Natural killer cell (primary cell): Measurements from ENCODE around the gene SKAP1. TPM values are rescaled to one million over a fixed set of nuclear protein-coding genes. Genes with fewer than 3 reads are reported as not detected.

Source experiments
- ATAC-seq, 3 donors: fragments of 150-1000 bp in 2 of 3; fragments of 200-7000 bp in 1 of 3; cut with Tn5 transposase; 1 replicate in 1 of 3; 2 replicates in 2 of 3; pipeline ENCODE4 v1.10.0; 2021; ENCODE audit warnings: mild to moderate bottlenecking in 2 of 3, moderate library complexity in 2 of 3
- DNase-seq, 2 donors: peaks; one replicate each; pipeline versions ENCODE4 v3.0.0 to v3.0.0-alpha.2; 2013 to 2021; ENCODE audit warnings: mixed read lengths in 1 of 2
- H3K27ac ChIP-seq: one replicate; pipeline ENCODE4 v1.5.1; 2013; ENCODE audit warnings: mild to moderate bottlenecking, low read length
- H3K27me3 ChIP-seq: one replicate; pipeline ENCODE4 v1.6.1; 2013; ENCODE audit warnings: low read length; ENCODE audit not compliant: control insufficient read depth, insufficient read depth
- H3K36me3 ChIP-seq: one replicate; pipeline ENCODE4 v1.6.1; 2013; ENCODE audit warnings: low read length; ENCODE audit not compliant: control insufficient read depth, insufficient read depth
- H3K4me1 ChIP-seq: one replicate; pipeline ENCODE4 v1.6.1; 2013; ENCODE audit warnings: low read length; ENCODE audit not compliant: control insufficient read depth, insufficient read depth
- H3K4me3 ChIP-seq: one replicate; pipeline ENCODE4 v1.5.1; 2013; ENCODE audit warnings: low read length
- H3K9me3 ChIP-seq: one replicate; pipeline ENCODE4 v1.6.1; 2013; ENCODE audit warnings: low read length; ENCODE audit not compliant: control insufficient read depth, insufficient read depth
- H3K27ac Mint-ChIP-seq, 2 donors: one replicate each; pipeline ENCODE4 v1.8.0; 2022; ENCODE audit warnings: mild to moderate bottlenecking in 2 of 2, mixed read lengths in 2 of 2, moderate library complexity in 1 of 2
- H3K27me3 Mint-ChIP-seq, 2 donors: one replicate each; pipeline ENCODE4 v1.8.0; 2022; ENCODE audit warnings: low read depth in 2 of 2, mixed read lengths in 2 of 2
- H3K36me3 Mint-ChIP-seq: one replicate; pipeline ENCODE4 v1.8.0; 2022; ENCODE audit warnings: mixed read lengths
- H3K4me1 Mint-ChIP-seq, 2 donors: one replicate each; pipeline ENCODE4 v1.8.0; 2022; ENCODE audit warnings: mixed read lengths in 2 of 2
- H3K4me3 Mint-ChIP-seq: one replicate; pipeline ENCODE4 v1.8.0; 2022; ENCODE audit warnings: mild to moderate bottlenecking, moderate library complexity, mixed read lengths
- H3K9me3 Mint-ChIP-seq, 2 donors: one replicate each; pipeline ENCODE4 v1.8.0; 2022; ENCODE audit warnings: mixed read lengths in 2 of 2
- WGBS: methylation state at CpG from one replicate; pipeline ENCODE4 v1.1.7; 2013; ENCODE audit warnings: missing lambda C conversion rate; ENCODE audit not compliant: insufficient coverage; 5-methylcytosine and 5-hydroxymethylcytosine counted together
- intact Hi-C: fragments of 100-400 bp; cut with micrococcal nuclease; formaldehyde crosslinking; loops from one replicate; pipeline ENCODE4 v1.14.2; 2022
- total RNA-seq, 4 donors: library from RNA; stranded (reverse); fragments of 120-200 nt in 1 of 4; gene quantifications; one replicate each; pipeline versions ENCODE4 v1.2.3 to v1.2.4, GENCODE V29; 2013 to 2022
- TF ChIP-seq, protein P1 (sequence below): fragments of 200-600 bp; IDR thresholded peaks from one replicate; pipeline ENCODE4 v1.8.0; 2022; ENCODE audit warnings: antibody characterized with exemption

SKAP1 gene
- total RNA-seq, 3 donors from 2014 or later (not counting 1 experiment from before 2014, with no cell fraction given) = 168 to 227 (median 190) TPM

DNA sequence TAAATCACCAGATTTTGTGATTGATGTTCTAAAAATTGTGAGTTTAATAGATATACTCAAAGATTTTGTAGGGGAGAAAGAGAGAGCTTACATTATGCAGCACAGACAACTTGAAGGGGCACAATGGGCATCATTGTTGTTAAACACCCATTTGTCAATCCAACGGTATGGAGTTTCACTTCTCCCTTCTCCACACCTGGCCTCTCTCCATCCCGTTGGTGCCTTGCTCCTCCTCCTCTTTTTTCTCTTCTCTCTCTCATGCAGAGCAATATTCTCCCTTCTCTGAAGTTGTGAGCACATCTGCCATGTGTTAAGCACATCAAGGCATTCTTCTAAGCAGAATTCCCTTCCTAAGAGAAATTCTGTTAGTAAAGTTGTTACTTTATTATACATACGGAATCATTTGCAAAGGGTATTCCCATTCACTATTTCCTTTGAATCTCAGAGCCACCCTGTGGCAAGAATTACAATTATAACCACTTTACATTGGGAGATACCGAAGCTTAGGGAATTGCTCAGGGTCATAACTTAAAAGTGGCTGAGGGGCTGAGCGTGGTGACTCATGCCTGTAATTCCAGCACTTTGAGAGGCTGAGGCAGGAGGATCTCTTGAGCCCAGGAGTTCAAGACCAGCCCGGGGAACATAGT lies 40.5 kb upstream of the SKAP1 start:
- Mint-ChIP-seq H3K4me1 (peaks cover 27 to 45% of the 10 kb centered on the region in 2 donors), H3K36me3 (no peaks in the 10 kb centered on the region), H3K4me3 (no peak overlapping the region), H3K27ac (no peak overlapping the region), H3K27me3 (peaks cover 0 to 3% of the 10 kb centered on the region in 2 donors), H3K9me3 (no peaks in the 10 kb centered on the region)
- peaks cover 32% of the 10 kb centered on the region for H3K4me1 ChIP-seq
- WGBS = 74% methylated on average over 6 of the region's 6 CpGs
- intact Hi-C loops = no loop called here
- ATAC-seq (no peak), DNase-seq (no peak)
- no peak overlapping the region for H3K4me3 ChIP-seq
- TF ChIP-seq, protein P1, sequence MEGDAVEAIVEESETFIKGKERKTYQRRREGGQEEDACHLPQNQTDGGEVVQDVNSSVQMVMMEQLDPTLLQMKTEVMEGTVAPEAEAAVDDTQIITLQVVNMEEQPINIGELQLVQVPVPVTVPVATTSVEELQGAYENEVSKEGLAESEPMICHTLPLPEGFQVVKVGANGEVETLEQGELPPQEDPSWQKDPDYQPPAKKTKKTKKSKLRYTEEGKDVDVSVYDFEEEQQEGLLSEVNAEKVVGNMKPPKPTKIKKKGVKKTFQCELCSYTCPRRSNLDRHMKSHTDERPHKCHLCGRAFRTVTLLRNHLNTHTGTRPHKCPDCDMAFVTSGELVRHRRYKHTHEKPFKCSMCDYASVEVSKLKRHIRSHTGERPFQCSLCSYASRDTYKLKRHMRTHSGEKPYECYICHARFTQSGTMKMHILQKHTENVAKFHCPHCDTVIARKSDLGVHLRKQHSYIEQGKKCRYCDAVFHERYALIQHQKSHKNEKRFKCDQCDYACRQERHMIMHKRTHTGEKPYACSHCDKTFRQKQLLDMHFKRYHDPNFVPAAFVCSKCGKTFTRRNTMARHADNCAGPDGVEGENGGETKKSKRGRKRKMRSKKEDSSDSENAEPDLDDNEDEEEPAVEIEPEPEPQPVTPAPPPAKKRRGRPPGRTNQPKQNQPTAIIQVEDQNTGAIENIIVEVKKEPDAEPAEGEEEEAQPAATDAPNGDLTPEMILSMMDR = no peak
- no peaks in the 10 kb centered on the region for H3K27me3 ChIP-seq
- no peaks in the 10 kb centered on the region for H3K9me3 ChIP-seq
- H3K36me3 ChIP-seq = no peaks in the 10 kb centered on the region
- H3K27ac ChIP-seq = no peak overlapping the region

DNA sequence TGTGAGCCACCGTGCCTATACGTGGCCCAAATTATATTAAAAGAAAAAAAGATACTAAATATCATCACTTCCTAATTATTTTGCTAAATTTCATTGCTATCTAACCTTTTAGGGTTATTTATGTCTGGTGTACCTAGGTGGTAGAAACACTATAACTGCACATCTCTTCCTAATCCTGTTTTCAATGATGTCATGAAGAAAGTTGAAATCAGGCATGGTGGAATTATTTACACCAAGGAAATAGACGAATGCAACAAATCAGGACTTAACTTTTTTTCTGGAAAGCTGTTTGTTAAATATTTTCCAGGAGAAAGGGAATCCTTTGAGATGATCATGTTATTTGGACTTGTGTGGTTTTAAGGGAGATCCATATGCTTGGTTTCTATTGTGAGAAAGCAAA lies 39.2 kb upstream of the SKAP1 start:
- Histone ChIP-seq H3K9me3 (no peaks in the 10 kb centered on the region), H3K36me3 (no peaks in the 10 kb centered on the region), H3K27ac (no peak overlapping the region), H3K27me3 (no peaks in the 10 kb centered on the region), H3K4me1 (peaks cover 32% of the 10 kb centered on the region), H3K4me3 (no peak overlapping the region)
- intact Hi-C loops = no loop called here
- WGBS = 100% methylated on average over 1 of the region's 3 CpGs
- TF ChIP-seq, protein P1 = no peak
- H3K36me3 Mint-ChIP-seq = no peaks in the 10 kb centered on the region
- H3K4me1 Mint-ChIP-seq = peaks cover 27 to 46% of the 10 kb centered on the region in 2 donors
- no peak overlapping the region for H3K27ac Mint-ChIP-seq
- ATAC-seq (no peak), DNase-seq (no peak)
- H3K9me3 Mint-ChIP-seq = no peaks in the 10 kb centered on the region
- peaks cover 0 to 3% of the 10 kb centered on the region in 2 donors for H3K27me3 Mint-ChIP-seq
- no peak overlapping the region for H3K4me3 Mint-ChIP-seq

DNA sequence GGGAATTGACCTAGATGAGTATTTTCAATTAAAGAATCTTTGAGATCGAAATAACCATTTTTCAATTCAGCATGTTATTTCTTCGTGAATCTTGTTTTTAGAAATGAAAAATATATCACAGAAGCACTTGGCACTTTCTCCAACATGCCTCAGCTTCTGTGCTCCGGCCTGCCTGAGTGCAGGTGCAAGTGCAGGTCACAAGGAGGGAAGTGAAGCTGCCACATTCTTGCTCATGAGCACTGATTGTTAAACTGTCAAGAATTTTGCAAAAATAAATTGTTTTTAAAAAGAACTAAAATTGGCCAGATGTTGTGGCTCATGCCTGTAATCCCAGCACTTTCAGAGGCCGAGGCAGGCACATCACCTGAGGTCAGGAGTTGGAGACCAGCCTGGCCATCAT lies 38.3 kb upstream of the SKAP1 start:
- Mint-ChIP-seq H3K9me3 (no peaks in the 10 kb centered on the region), H3K4me3 (no peak overlapping the region), H3K4me1 (peaks cover 29 to 43% of the 10 kb centered on the region in 2 donors), H3K27me3 (peaks cover 0 to 3% of the 10 kb centered on the region in 2 donors), H3K36me3 (no peaks in the 10 kb centered on the region), H3K27ac (no peak overlapping the region)
- H3K9me3 ChIP-seq = no peaks in the 10 kb centered on the region
- no peak for ATAC-seq
- no peaks in the 10 kb centered on the region for H3K27me3 ChIP-seq
- H3K36me3 ChIP-seq = no peaks in the 10 kb centered on the region
- intact Hi-C loops = no loop called here
- H3K27ac ChIP-seq = no peak overlapping the region
- TF ChIP-seq, protein P1 = no peak
- DNase-seq = no peak
- no peak overlapping the region for H3K4me3 ChIP-seq
- 85% methylated on average over 4 of the region's 4 CpGs for WGBS
- peaks cover 30% of the 10 kb centered on the region for H3K4me1 ChIP-seq

DNA sequence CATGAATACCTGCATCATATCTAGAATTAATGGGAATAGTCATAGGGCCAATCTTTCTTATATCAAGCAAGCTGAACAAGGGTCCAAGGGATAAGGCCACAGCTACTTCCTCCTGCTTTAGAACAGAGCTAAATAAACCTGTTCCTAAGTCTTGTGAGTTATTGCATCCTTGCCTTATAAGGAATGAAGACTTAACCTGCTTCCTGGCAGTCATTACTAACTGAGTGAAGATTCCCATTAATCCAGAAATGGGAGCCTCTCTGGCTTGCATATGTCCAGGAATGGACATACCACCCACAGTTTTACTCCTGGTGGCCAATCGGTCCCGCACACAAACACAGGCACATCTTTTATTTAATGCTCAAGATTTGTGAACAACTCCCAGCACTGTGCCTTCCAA lies 35.9 kb upstream of the SKAP1 start:
- WGBS = 100% methylated on average over 2 of the region's 2 CpGs
- intact Hi-C loops = no loop called here
- H3K4me1 Mint-ChIP-seq = peaks cover 16 to 20% of the 10 kb centered on the region in 2 donors
- no peaks in the 10 kb centered on the region for H3K9me3 Mint-ChIP-seq
- TF ChIP-seq, protein P1 = no peak
- H3K27me3 ChIP-seq = no peaks in the 10 kb centered on the region
- peaks cover 0 to 3% of the 10 kb centered on the region in 2 donors for H3K27me3 Mint-ChIP-seq
- no peaks in the 10 kb centered on the region for H3K36me3 Mint-ChIP-seq
- no peaks in the 10 kb centered on the region for H3K36me3 ChIP-seq
- H3K4me1 ChIP-seq = peaks cover 6% of the 10 kb centered on the region
- H3K9me3 ChIP-seq = no peaks in the 10 kb centered on the region
- DNase-seq (no peak), ATAC-seq (no peak)
- H3K4me3 ChIP-seq = no peak overlapping the region
- H3K4me3 Mint-ChIP-seq = no peak overlapping the region
- H3K27ac Mint-ChIP-seq = no peak overlapping the region
- H3K27ac ChIP-seq = no peak overlapping the region
